ENCODE measurements around the gene PTPN11. TPM values are rescaled to one million over a fixed set of nuclear protein-coding genes. Genes with fewer than 3 reads are reported as not detected.

Gene PTPN11
- total and polyA plus RNA-seq, 2 of the 13 experiments (the other 11 are each of a cell fraction or from before 2014, with no cell fraction given), result 30.0 to 63.5 TPM

DNA sequence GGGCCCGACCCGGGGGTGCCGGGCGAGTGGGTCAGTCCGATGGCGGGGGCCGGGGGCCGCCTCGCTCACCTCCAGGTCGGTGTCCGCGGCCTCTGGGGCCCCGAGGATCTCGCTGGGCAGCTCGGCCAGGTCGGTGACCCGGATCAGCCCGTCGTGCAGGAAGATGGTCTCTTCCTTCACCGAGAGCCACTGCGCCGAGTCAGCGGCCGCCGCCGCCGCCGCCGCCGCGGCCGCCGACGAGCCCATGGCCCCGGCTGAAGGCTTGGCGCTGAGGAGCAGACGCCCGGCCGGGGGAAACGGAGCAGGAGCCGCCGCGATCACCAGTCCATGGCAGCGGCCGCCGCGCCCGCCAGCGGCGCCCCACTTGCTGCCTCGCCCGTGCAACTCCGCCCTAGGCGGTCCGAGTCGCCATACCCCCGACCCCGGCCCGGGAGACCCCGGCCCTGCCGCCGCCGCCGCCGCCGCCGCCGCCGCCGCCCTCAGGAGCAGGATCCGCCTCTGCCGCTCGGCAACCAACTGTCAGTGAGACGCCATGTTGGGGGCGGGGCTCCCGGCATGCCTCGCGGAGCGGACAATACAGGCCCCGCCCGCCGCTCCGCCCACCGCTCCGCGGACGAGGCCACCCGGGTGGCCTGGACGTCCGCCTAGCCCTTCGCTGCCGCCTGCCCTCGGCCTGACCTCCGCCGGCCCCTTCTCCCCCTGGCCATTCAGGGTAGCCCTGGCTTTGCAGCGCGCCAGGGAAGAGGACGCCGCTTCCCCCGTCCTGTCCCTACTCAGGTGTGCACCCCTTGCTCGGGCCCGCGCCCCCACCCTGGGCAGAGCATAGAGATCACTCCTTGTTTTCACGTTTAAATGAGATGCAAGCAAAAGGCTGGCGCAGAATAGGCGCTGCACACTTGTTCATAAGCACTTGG is 36.6 kb upstream of the PTPN11 start, which contains the start of gene HECTD4 (continued):
- TF ChIP-seq SP1 (IDR thresholded peaks at IDR 0.05) (no peak), SP1 (CRISPR knock-in tag; IDR thresholded peaks at IDR 0.05) (peak; percentile 97), YY1 (IDR thresholded peaks at IDR 0.05; ENCODE audit: insufficient read depth, insufficient replicate concordance, low read depth, low read length) (peak; percentile 95), ZEB1 (IDR thresholded peaks at IDR 0.05; ENCODE audit: insufficient replicate concordance, low read depth) (peak; percentile 45), MTERF4 (CRISPR knock-in tag; IDR thresholded peaks at IDR 0.05) (peak; percentile 66; the same call in 1 of the 2 replicates), ZNF367 (CRISPR knock-in tag; IDR thresholded peaks at IDR 0.05; ENCODE audit: borderline replicate concordance) (no peak), PATZ1 (CRISPR knock-in tag; IDR thresholded peaks at IDR 0.05) (peak; percentile 67), JDP2 (CRISPR knock-in tag; IDR thresholded peaks at IDR 0.05; ENCODE audit: borderline replicate concordance) (no peak), ZMYM2 (CRISPR knock-in tag; IDR thresholded peaks at IDR 0.05) (0 out of 2 replicates have a peak, but pooled peaks have one; percentile 58), ZNF792 (CRISPR knock-in tag; IDR thresholded peaks at IDR 0.05) (0 out of 2 replicates have a peak, but pooled peaks have one; percentile 33), ZNF749 (CRISPR knock-in tag; IDR thresholded peaks at IDR 0.05; ENCODE audit: borderline replicate concordance) (no peak; the same call in 1 of the 2 replicates), NCOA1 (CRISPR knock-in tag; IDR thresholded peaks at IDR 0.05) (0 out of 2 replicates have a peak, but pooled peaks have one; percentile 44), MEF2D (CRISPR knock-in tag; IDR thresholded peaks at IDR 0.05) (0 out of 2 replicates have a peak, but pooled peaks have one; percentile 72), MIXL1 (CRISPR knock-in tag; IDR thresholded peaks at IDR 0.05) (peak; percentile 48), ZHX1 (CRISPR knock-in tag; IDR thresholded peaks at IDR 0.05; ENCODE audit: low read depth) (peak; percentile 63; the same call in 1 of the 2 replicates)
- TF ChIP-seq, protein P1, sequence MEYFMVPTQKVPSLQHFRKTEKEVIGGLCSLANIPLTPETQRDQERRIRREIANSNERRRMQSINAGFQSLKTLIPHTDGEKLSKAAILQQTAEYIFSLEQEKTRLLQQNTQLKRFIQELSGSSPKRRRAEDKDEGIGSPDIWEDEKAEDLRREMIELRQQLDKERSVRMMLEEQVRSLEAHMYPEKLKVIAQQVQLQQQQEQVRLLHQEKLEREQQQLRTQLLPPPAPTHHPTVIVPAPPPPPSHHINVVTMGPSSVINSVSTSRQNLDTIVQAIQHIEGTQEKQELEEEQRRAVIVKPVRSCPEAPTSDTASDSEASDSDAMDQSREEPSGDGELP (IDR thresholded peaks at IDR 0.05; ENCODE audit: borderline replicate concordance, low read depth), result peak; percentile 29; the same call in 1 of the 2 replicates
- TF ChIP-seq, protein P2, sequence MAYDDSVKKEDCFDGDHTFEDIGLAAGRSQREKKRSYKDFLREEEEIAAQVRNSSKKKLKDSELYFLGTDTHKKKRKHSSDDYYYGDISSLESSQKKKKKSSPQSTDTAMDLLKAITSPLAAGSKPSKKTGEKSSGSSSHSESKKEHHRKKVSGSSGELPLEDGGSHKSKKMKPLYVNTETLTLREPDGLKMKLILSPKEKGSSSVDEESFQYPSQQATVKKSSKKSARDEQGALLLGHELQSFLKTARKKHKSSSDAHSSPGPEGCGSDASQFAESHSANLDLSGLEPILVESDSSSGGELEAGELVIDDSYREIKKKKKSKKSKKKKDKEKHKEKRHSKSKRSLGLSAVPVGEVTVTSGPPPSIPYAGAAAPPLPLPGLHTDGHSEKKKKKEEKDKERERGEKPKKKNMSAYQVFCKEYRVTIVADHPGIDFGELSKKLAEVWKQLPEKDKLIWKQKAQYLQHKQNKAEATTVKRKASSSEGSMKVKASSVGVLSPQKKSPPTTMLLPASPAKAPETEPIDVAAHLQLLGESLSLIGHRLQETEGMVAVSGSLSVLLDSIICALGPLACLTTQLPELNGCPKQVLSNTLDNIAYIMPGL (CRISPR knock-in tag; IDR thresholded peaks at IDR 0.05; ENCODE audit: borderline replicate concordance in 1 of 2, low read depth in 1 of 2), result peak; percentile 34 to 73; a peak in 2 of 4 replicates
- TF ChIP-seq, protein P3, sequence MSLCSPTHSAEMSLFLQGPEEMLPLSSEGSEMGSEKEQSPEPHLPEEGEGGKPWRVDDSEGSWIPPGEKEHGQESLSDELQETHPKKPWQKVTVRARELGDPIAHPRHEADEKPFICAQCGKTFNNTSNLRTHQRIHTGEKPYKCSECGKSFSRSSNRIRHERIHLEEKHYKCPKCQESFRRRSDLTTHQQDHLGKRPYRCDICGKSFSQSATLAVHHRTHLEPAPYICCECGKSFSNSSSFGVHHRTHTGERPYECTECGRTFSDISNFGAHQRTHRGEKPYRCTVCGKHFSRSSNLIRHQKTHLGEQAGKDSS (CRISPR knock-in tag; IDR thresholded peaks at IDR 0.05; ENCODE audit: borderline replicate concordance, low read depth), result peak; percentile 55; the same call in 1 of the 2 replicates
